HTR-8/SVneo (cell line): ENCODE data around the gene SLC24A3.
"Not testable (repeated sequence)": the region's sequence is repeated elsewhere in the genome, so short reads cannot be mapped to it uniquely, and the experiment has no call there.

Experiments used
- DNase-seq: peaks from one replicate; pipeline ENCODE4 v3.0.0; 2011; ENCODE audit warnings: low spot score, mixed read lengths; ENCODE audit not compliant: insufficient read length
- FAIRE-seq: peaks from 2 replicates; lab custom pipeline; 2011; peaks lifted over from hg19 to GRCh38; lab: Jason Lieb, UNC

Gene SLC24A3

DNA sequence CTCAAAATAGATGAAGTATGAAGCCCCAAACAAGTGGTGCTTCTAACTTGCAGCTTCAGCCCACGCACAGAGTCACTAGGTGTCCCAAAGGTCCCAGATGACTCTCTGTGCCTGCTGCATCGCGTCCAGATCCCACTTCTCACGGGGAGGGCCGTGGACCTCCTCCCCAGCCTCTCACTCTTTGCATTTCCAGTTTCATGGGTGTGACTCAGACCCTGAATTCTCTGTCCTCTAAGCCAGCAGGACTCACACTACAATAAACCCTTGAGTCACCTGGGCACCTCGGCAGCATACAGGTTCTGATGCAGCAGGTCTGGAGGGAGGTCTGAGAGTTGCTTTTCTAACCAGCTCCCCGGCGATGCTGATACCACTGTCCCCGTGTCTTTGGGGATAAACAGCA is 431.6 kb downstream of the SLC24A3 start:
- no peak for FAIRE-seq
- no peak for DNase-seq

DNA sequence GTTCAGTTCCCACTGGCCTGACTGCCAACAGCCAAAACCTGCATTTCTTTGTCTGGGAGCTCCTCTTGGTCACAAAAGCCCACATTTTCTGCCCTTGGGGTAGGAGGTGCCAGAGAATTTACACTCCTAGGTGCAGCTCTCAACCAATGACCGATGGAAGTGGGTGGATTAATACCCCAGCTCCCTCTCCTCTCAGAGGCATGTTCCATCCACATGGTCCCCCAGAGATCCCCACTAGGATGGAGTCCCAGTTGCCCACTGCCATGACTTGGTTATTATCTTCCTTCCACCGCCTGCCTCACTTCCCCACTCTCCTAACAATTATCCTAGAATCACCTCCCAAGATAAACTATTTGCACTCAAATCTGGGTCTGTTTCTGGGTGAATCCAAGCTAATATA is 434.5 kb downstream of the SLC24A3 start:
- DNase-seq (no peak), FAIRE-seq (no peak)

- no peak for DNase-seq
- no peak for FAIRE-seq
These were observed 435.6 kb downstream of the SLC24A3 start for GRCh38 chr20:19648024-19648423.

DNA sequence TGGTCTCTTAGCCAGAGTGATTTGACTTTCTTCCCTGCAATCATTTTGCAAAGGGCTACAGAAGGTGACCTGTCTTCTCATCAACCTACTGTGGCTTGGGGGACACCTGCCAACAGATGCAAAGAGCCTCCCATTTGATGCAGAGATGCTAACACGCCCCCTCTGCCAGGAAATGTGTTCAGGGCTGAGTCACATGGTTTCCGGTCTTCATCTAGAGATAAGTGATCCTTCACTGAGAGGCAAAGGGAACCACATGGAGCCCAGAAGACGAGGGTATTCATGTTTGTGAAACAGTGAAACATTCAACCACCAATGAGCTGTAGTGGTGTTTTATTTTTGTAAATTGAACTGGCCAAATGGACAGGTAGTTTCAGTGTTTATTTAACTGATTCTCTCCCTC is 436.6 kb downstream of the SLC24A3 start:
- FAIRE-seq (no peak), DNase-seq (no peak)

GRCh38 chr20:19652591-19653026 is 440.2 kb downstream of the SLC24A3 start:
- no peak for DNase-seq

DNA sequence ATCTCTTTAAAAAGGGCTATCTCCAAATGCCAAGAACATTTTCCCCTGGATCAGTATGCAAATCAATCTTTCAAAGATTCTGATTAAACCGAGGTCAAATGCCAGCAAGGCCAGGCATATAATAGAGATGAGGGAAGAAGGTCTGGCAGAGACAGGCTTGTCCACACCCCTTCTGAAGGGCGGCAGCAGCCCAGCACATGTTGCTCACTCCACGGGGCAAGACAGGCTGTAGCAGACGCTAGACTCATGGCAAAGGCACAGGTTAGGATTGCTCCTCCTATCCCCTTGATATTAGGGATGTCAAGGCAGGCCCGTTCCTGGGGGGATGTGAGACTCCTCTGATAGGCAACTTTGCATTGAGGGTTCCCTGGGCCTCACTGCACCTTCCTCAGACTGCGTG is 440.9 kb downstream of the SLC24A3 start:
- no peak for FAIRE-seq
- no peak for DNase-seq

More at GRCh38 chr20:19652591-19653026, 440.2 kb downstream of the SLC24A3 start:
- FAIRE-seq, result no peak

DNA sequence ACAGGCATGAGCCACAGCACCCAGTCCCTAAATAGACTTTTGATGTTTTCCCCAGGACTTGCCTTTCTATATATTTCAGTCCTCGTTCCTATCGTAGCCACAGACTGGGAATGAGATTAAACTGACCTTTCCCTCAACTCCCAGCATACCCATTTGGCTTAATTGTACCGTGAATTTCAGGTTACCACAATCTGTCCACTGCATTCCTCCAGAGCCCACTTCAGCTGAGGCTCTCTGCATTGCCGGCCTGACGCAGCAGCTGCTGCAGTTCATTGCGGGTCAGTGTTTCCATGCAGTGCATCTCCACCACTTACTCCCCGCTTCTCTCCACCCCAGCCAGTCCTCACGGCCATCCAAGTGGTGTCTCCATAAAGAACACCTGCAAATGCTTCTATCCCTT is 442.5 kb downstream of the SLC24A3 start:
- DNase-seq, result no peak

DNA sequence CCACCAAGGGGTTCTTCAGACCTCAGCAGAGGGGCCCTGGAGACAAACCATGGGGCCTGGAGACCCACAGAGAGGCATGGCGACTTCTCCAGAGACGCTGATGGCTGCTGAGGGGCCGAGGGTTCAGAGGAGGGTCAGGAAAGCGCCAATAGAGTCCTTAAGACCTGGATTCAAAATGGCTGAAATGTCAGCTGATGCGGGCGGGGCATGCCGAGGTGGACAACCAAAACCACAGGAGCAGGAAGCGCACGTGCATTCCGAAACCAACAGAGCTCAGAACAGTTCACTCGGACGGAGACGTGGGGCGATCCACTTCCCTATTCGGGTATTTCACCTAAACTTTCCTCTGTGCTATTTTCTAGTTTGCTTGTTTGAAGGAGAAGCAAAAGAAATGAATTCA is 445.7 kb downstream of the SLC24A3 start:
- DNase-seq (no peak), FAIRE-seq (no peak)

More for the DNA sequence above, 442.5 kb downstream of the SLC24A3 start:
- FAIRE-seq, result no peak

- no peak for FAIRE-seq
- no peak for DNase-seq
These were observed 447.0 kb downstream of the SLC24A3 start for GRCh38 chr20:19659448-19659847.

- DNase-seq, result no peak
- FAIRE-seq, result no peak
These were observed 448.5 kb downstream of the SLC24A3 start for GRCh38 chr20:19660808-19661378.

DNA sequence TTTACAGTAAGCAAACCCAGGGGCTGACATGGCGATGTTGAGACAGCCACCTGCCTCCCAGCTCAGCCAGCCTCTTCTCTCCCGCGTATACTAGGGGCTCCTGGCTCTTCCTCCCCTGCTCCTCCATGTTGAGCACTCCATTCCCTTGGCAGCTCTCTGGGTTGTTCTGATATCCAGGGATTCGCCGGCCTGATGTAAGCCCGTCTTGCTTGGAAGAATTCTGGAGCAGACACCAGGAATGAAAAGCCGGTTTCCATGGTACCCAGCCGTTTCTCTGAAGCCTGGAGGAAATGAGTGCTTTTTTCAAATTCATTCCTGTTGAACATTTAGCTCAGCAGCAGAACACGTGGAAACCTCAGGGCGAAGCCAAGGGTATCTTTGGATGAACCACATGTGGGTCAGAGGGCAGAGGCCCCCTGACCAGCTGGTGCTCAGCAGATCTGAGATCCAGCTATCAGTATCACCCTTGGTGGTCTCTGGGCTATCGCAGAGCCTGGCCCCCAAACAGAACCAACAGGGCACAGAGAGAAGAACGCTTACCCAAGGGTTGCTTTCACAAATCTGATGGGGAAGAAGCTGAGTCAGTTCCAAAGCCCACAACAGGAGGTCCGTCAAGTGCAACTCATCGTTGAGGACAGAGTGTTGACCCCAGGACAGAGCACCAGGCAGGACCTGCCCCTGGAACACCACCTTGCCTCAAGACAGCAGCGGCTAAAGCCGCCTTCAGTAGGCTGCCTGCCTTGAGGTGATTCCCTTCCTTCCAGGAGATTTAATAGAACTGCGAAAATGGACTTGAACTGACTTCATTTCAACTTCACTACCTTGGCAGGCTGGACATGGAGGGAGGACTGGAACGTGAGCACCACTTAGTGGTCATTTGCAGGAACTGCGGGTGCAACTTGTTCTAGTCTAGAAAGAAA is 449.5 kb downstream of the SLC24A3 start:
- no peak for FAIRE-seq
- peak; percentile 67 for DNase-seq

DNA sequence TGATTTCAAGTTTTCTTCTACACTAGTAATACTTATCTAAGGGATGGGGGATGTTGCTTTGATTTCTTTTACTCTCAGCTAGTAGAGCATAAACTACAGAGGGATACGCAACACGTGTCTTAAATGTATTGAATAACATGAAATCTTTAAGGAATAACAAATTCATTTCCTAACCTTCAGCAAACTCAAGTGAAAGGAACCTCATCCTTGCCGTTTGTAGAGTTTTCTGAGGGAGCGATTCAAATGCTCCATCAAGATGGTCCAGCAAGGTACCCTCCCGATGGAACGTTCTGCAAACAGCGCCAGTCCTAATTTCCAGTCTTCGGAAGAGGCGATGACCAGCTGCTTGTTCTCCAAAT is 450.2 kb downstream of the SLC24A3 start:
- no peak for FAIRE-seq
- DNase-seq, result no peak

GRCh38 chr20:19668418-19668817 is 456.0 kb downstream of the SLC24A3 start:
- no peak for DNase-seq
- no peak for FAIRE-seq

DNA sequence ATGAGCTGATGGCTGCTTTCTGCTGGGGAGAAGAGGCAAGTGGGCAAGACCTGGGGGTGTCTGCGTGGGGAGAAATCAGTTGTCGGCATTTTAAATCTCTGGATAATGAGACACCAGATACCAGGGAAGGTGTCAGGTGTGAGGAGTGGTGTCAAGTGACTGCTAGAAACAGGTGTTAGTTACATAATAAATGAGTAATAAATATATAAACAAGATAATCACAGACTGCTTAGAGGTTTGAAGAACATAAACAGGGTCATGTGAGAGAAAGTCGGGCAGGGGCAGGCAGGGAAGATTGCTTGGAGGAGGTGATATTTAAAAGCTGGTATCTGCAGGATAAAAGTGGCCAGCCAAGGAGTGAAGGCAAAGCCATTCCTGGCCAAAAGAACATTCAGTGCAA is 458.4 kb downstream of the SLC24A3 start:
- FAIRE-seq (no peak), DNase-seq (no peak)

GRCh38 chr20:19671374-19671773 is 458.9 kb downstream of the SLC24A3 start:
- FAIRE-seq (no peak), DNase-seq (no peak)

DNA sequence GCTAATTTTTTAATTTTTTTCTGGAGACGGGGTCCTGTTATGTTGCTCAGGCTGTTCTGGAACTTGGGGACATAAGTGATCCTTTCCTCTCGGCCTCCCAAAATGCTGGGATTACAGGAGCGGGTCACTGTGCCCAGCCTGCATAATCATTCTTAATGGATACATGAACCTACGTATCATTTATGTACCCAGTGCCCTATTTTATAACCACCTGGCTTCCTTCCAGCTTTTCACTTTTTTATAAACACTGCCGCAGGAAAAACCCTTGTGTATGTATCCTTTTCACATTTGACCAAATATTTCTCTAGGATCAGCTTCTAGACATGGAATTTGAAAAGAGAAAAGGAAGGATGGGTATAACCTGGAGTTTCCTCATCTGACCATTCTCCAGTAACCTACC is 460.1 kb downstream of the SLC24A3 start:
- FAIRE-seq (no peak), DNase-seq (no peak)

DNA sequence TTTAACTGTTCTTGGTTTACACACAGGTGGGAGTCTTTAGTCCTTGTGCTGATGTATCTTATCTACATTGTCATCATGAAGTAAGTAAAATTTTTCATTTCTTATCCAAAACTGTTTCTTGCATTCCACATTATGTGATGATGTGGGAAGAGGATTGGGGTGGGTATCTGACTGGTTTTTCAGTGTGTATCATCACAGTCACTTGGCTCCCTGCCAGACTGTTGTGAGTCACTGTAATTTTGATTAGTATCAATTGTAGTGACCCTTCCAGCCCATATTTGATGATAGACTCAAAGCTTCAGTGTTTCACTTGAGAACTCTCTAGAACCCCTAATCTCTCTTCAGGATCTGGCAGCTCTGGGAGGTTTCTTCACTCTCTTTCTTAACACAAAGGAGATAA is 461.1 kb downstream of the SLC24A3 start:
- DNase-seq, result no peak
- no peak for FAIRE-seq

GRCh38 chr20:19676202-19676601 is 463.8 kb downstream of the SLC24A3 start:
- no peak for DNase-seq
- FAIRE-seq, result no peak

GRCh38 chr20:19677336-19677735 is 464.9 kb downstream of the SLC24A3 start:
- no peak for FAIRE-seq
- DNase-seq, result no peak

GRCh38 chr20:19678591-19678990 is 466.1 kb downstream of the SLC24A3 start:
- FAIRE-seq, DNase-seq: not testable (repeated sequence)

DNA sequence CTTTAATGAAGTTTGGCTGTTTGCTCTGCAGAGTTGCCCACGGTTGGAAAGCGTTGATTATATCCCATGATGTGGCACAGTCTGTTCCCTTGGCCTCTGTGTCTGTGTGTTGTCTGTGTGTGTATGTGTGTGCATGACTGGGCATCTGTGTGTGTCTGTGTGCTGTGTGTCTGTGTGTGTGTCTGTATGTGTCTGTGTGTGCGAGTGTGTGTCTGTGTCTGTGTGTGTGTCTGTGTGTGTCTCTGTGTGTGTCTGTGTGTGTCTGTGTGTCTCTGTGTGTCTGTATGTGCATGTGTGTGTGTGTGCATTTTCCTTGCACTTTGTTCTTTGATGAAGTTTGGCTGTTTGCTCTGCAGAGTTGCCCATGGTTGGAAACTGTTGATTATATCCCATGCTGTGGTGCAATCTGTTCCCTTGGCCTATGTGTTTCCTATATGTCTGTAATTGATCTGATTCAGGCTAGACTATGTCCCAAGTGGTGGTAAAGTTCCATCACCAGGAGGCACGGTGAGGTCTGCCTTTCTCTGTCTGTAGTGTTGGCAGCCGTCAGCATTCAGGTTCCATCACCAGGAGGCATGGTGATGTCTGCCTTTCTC is 467.6 kb downstream of the SLC24A3 start:
- FAIRE-seq (peak; percentile 95), DNase-seq (no peak)
